Smooth muscle cell (in vitro differentiated cells): ENCODE results near the gene HOXB13. TPM values are rescaled to one million over a fixed set of nuclear protein-coding genes. Genes with fewer than 3 reads are reported as not detected.

Experiments used
- DNase-seq: peaks from one replicate; lab custom pipeline; 2025; ENCODE audit not compliant: unreplicated experiment; lab: John Stamatoyannopoulos, UW
- H2AFZ ChIP-seq: fragments of 200-600 bp; sonication (generic); 2 replicates; pipeline ENCODE4 v1.6.0; 2016; ENCODE audit warnings: antibody characterized with exemption, low read depth, mild to moderate bottlenecking
- H3F3A ChIP-seq: fragments of 200-600 bp; sonication (generic); 2 replicates; pipeline ENCODE4 v1.6.0; 2017; ENCODE audit warnings: antibody characterized with exemption, low read depth
- H3K27ac ChIP-seq: fragments of 200-600 bp; sonication (generic); 2 replicates; pipeline ENCODE4 v1.5.1; 2016; ENCODE audit warnings: low read depth, mild to moderate bottlenecking
- H3K27me3 ChIP-seq: fragments of 200-600 bp; sonication (generic); 2 replicates; pipeline ENCODE4 v1.6.1; 2016; ENCODE audit warnings: low read depth, mild to moderate bottlenecking
- H3K36me3 ChIP-seq: fragments of 200-600 bp; sonication (generic); 2 replicates; pipeline ENCODE4 v1.5.1; 2016; ENCODE audit warnings: low read depth
- H3K4me1 ChIP-seq: fragments of 200-600 bp; sonication (generic); 2 replicates; pipeline ENCODE4 v1.5.1; 2016; ENCODE audit warnings: low read depth
- H3K4me2 ChIP-seq: fragments of 200-600 bp; sonication (generic); 2 replicates; pipeline ENCODE4 v1.6.0; 2016; ENCODE audit warnings: mild to moderate bottlenecking
- H3K4me3 ChIP-seq: fragments of 200-600 bp; sonication (generic); 2 replicates; pipeline ENCODE4 v1.5.1; 2016; ENCODE audit warnings: mild to moderate bottlenecking
- H3K79me2 ChIP-seq: fragments of 200-600 bp; sonication (generic); 2 replicates; pipeline ENCODE4 v1.6.0; 2016; ENCODE audit warnings: low read depth, mild to moderate bottlenecking
- H3K9ac ChIP-seq: fragments of 200-600 bp; sonication (generic); 2 replicates; pipeline ENCODE4 v1.6.0; 2016; ENCODE audit warnings: low read depth
- H3K9me3 ChIP-seq: fragments of 200-600 bp; sonication (generic); replicated peaks from 2 replicates; pipeline ENCODE4 v1.5.1; 2016; ENCODE audit warnings: low read depth
- H4K20me1 ChIP-seq: fragments of 200-600 bp; sonication (generic); 2 replicates; pipeline ENCODE4 v1.6.0; 2016; ENCODE audit warnings: low read depth
- CTCF ChIP-seq: fragments of 200-600 bp; sonication (generic); IDR thresholded peaks from 2 replicates; pipeline ENCODE4 v1.5.1; 2017; ENCODE audit warnings: borderline replicate concordance, mild to moderate bottlenecking, antibody characterized with exemption; ENCODE audit not compliant: insufficient read depth, poor library complexity, severe bottlenecking
- WGBS: methylation state at CpG from one replicate; pipeline ENCODE4 v1.1.7; 2016; ENCODE audit warnings: low lambda C conversion rate; 5-methylcytosine and 5-hydroxymethylcytosine counted together
- polyA plus RNA-seq: library from polyadenylated mRNA; unstranded; fragments of >200 nt; fragmentation: Nextera tagmentation; extraction: Ambion mirVana; gene quantifications from 2 replicates; pipeline ENCODE4 v1.2.1, GENCODE V29; 2016
- total RNA-seq: library from RNA; depleted of rRNA; stranded (reverse); fragments of >200 nt; gene quantifications from 2 replicates; pipeline ENCODE4 v1.2.3, GENCODE V29; 2014

Gene HOXB13
- total and polyA plus RNA-seq, 2 experiments from 2014 or later: 4.8 to 5.4 TPM

- Histone ChIP-seq H3K36me3 (no peaks in the 10 kb centered on the region), H2AFZ (no peak overlapping the region), H3K79me2 (peaks cover 10% of the 10 kb centered on the region), H3K4me1 (no peaks in the 10 kb centered on the region), H3K4me2 (peak overlapping the region; percentile 87), H3F3A (peaks cover 10% of the 10 kb centered on the region), H3K4me3 (no peak overlapping the region), H3K27me3 (peaks cover 28% of the 10 kb centered on the region), H4K20me1 (no peaks in the 10 kb centered on the region), H3K9me3 (no peaks in the 10 kb centered on the region), H3K9ac (no peak overlapping the region), H3K27ac (peak overlapping the region; percentile 89)
- DNase-seq: no peak
- no peak for TF ChIP-seq CTCF
- WGBS: 93% methylated on average over 1 of the region's 1 CpG
Measured at GRCh38 chr17:48721009-48721402, 7.5 kb downstream of the HOXB13 start.

GRCh38 chr17:48720266-48721008 lies 8.1 kb downstream of the HOXB13 start:
- Histone ChIP-seq H3K27ac (peak overlapping the region; percentile 89), H2AFZ (no peak overlapping the region), H3F3A (peaks cover 10% of the 10 kb centered on the region), H3K9ac (peak overlapping the region; percentile 77), H3K4me2 (peak overlapping the region; percentile 87), H3K4me3 (peak overlapping the region; percentile 40), H3K9me3 (no peaks in the 10 kb centered on the region), H3K36me3 (no peaks in the 10 kb centered on the region), H3K27me3 (peaks cover 22% of the 10 kb centered on the region), H3K4me1 (no peaks in the 10 kb centered on the region), H4K20me1 (no peaks in the 10 kb centered on the region), H3K79me2 (peaks cover 10% of the 10 kb centered on the region)
- WGBS: 22% methylated on average over 11 of the region's 11 CpGs
- TF ChIP-seq CTCF: no peak
- DNase-seq: no peak

- peak overlapping the region; percentile 40 for H3K4me3 ChIP-seq
- H3K79me2 ChIP-seq: peaks cover 10% of the 10 kb centered on the region
- no peak for TF ChIP-seq CTCF
- WGBS: 5% methylated on average over 37 of the region's 37 CpGs
- H3K4me1 ChIP-seq: no peaks in the 10 kb centered on the region
- H3K9me3 ChIP-seq: no peaks in the 10 kb centered on the region
- H3F3A ChIP-seq: peaks cover 10% of the 10 kb centered on the region
- H3K27me3 ChIP-seq: peaks cover 15% of the 10 kb centered on the region
- H3K27ac ChIP-seq: peak overlapping the region; percentile 89
- peak overlapping the region; percentile 77 for H3K9ac ChIP-seq
- H3K36me3 ChIP-seq: no peaks in the 10 kb centered on the region
- peak overlapping the region; percentile 71 for H2AFZ ChIP-seq
- H4K20me1 ChIP-seq: no peaks in the 10 kb centered on the region
- DNase-seq: no peak
- H3K4me2 ChIP-seq: peak overlapping the region; percentile 87
Measured at GRCh38 chr17:48719642-48720265, 8.8 kb downstream of the HOXB13 start.
